Adipocyte (in vitro differentiated cells): ENCODE measurements around the gene ALKAL2.

Source experiments
- DNase-seq: peaks from one replicate; pipeline ENCODE4 v3.0.0-alpha.2; 2015; ENCODE audit warnings: low read depth
- H3K27me3 ChIP-seq: replicated peaks from 2 replicates; pipeline ENCODE4 v1.7.0; 2013; ENCODE audit warnings: mild to moderate bottlenecking, low read length, moderate library complexity; ENCODE audit not compliant: control insufficient read depth, insufficient read depth
- H3K36me3 ChIP-seq: 2 replicates; pipeline ENCODE4 v1.7.0; 2013; ENCODE audit warnings: low read length, mild to moderate bottlenecking, moderate library complexity; ENCODE audit not compliant: control insufficient read depth, insufficient read depth, severe bottlenecking
- H3K4me1 ChIP-seq: 2 replicates; pipeline ENCODE4 v1.7.0; 2013; ENCODE audit warnings: mild to moderate bottlenecking, low read length, moderate library complexity; ENCODE audit not compliant: control insufficient read depth, insufficient read depth
- H3K4me3 ChIP-seq: 2 replicates; pipeline ENCODE4 v1.7.0; 2013; ENCODE audit warnings: mild to moderate bottlenecking, low read length, moderate library complexity
- H3K9ac ChIP-seq: 2 replicates; pipeline ENCODE4 v1.7.0; 2013; ENCODE audit warnings: mild to moderate bottlenecking, low read length, moderate library complexity
- H3K9me3 ChIP-seq: 2 replicates; pipeline ENCODE4 v1.7.0; 2013; ENCODE audit warnings: mild to moderate bottlenecking, low read length, moderate library complexity; ENCODE audit not compliant: control insufficient read depth

Gene ALKAL2

GRCh38 chr2:237878-238277, 50.0 kb downstream of the ALKAL2 start:
- Histone ChIP-seq H3K36me3 (peaks cover 11% of the 10 kb centered on the region), H3K4me1 (no peaks in the 10 kb centered on the region), H3K4me3 (no peak overlapping the region), H3K27me3 (no peaks in the 10 kb centered on the region), H3K9me3 (peaks cover 7% of the 10 kb centered on the region), H3K9ac (no peak overlapping the region)
- no peak for DNase-seq

GRCh38 chr2:236993-237539, 50.8 kb downstream of the ALKAL2 start:
- no peak for DNase-seq
- Histone ChIP-seq H3K9ac (no peak overlapping the region), H3K36me3 (peaks cover 9% of the 10 kb centered on the region), H3K4me3 (no peak overlapping the region), H3K4me1 (no peaks in the 10 kb centered on the region), H3K9me3 (no peaks in the 10 kb centered on the region), H3K27me3 (no peaks in the 10 kb centered on the region)

- Histone ChIP-seq H3K9ac (no peak overlapping the region), H3K9me3 (no peaks in the 10 kb centered on the region)
Observed at GRCh38 chr2:234421-234820, 53.5 kb downstream of the ALKAL2 start.

DNA sequence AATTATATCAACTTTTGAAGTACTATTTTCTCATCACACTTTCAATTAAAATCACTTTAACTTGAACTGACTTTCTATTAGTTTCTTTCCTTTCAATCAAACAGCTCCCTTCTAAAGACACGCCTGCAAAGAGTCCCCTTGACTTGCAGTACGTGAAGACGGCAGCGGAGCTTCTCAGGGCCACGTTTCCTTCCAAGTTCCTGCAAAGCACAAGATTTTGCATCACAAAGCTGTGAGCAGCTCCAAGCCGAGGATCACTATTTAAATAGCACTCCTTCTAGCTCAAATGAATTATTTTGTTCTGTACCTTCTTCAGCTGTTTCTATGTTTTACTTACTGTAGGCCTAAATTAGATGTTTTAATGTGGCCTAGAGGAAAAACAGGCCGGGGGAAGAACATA, 54.9 kb downstream of the ALKAL2 start:
- no peaks in the 10 kb centered on the region for H3K9me3 ChIP-seq
- no peak for DNase-seq

More at GRCh38 chr2:234421-234820, 53.5 kb downstream of the ALKAL2 start:
- DNase-seq = no peak
- no peak overlapping the region for H3K4me3 ChIP-seq
- H3K36me3 ChIP-seq = peaks cover 22% of the 10 kb centered on the region
- no peaks in the 10 kb centered on the region for H3K4me1 ChIP-seq
- H3K27me3 ChIP-seq = no peaks in the 10 kb centered on the region

GRCh38 chr2:231521-232185, 56.2 kb downstream of the ALKAL2 start:
- peak; percentile 10 for DNase-seq
- H3K4me1 ChIP-seq = no peaks in the 10 kb centered on the region
- no peak overlapping the region for H3K4me3 ChIP-seq
- H3K9ac ChIP-seq = no peak overlapping the region
- H3K36me3 ChIP-seq = peaks cover 43% of the 10 kb centered on the region
- H3K27me3 ChIP-seq = no peaks in the 10 kb centered on the region
- H3K9me3 ChIP-seq = no peaks in the 10 kb centered on the region

More for the DNA sequence above, 54.9 kb downstream of the ALKAL2 start:
- no peaks in the 10 kb centered on the region for H3K27me3 ChIP-seq
- H3K4me1 ChIP-seq = no peaks in the 10 kb centered on the region
- no peak overlapping the region for H3K9ac ChIP-seq
- H3K4me3 ChIP-seq = no peak overlapping the region
- H3K36me3 ChIP-seq = peaks cover 30% of the 10 kb centered on the region
